Esophagus (tissue), 2 donors: ENCODE measurements around the gene ARL14. TPM values are rescaled to one million over a fixed set of nuclear protein-coding genes. Genes with fewer than 3 reads are reported as not detected.

Source experiments
- H3K27ac ChIP-seq, 2 donors: one replicate each; pipeline ENCODE4 v1.5.1; 2013; ENCODE audit warnings: low read depth in 2 of 2, mild to moderate bottlenecking in 2 of 2, inconsistent platforms in 1 of 2, low read length in 1 of 2, moderate library complexity in 1 of 2
- H3K27me3 ChIP-seq, 2 donors: one replicate each; pipeline ENCODE4 v1.6.1; 2013; ENCODE audit warnings: low read length in 2 of 2, control low read depth in 1 of 2, mild to moderate bottlenecking in 1 of 2; ENCODE audit not compliant: insufficient read depth in 2 of 2, control insufficient read depth in 1 of 2
- H3K36me3 ChIP-seq, 2 donors: one replicate each; pipeline ENCODE4 v1.6.1; 2013; ENCODE audit warnings: low read length in 1 of 2; ENCODE audit not compliant: control insufficient read depth in 2 of 2, insufficient read depth in 2 of 2
- H3K4me1 ChIP-seq, 2 donors: one replicate each; pipeline ENCODE4 v1.6.1; 2013; ENCODE audit warnings: low read length in 1 of 2; ENCODE audit not compliant: control insufficient read depth in 2 of 2, insufficient read depth in 2 of 2
- H3K4me3 ChIP-seq, 2 donors: one replicate each; pipeline ENCODE4 v1.5.1; 2013; ENCODE audit warnings: low read length in 2 of 2, mild to moderate bottlenecking in 2 of 2, low read depth in 1 of 2, moderate library complexity in 1 of 2
- H3K9me3 ChIP-seq, 2 donors: one replicate each; pipeline ENCODE4 v1.6.1; 2013; ENCODE audit warnings: mild to moderate bottlenecking in 2 of 2, low read depth in 1 of 2, low read length in 1 of 2, moderate library complexity in 1 of 2; ENCODE audit not compliant: control insufficient read depth in 2 of 2, insufficient read depth in 1 of 2
- WGBS, 2 donors: extraction: QIAGEN DNeasy Blood & Tissue Kit; methylation state at CpG; one replicate each; pipeline ENCODE4 v1.1.7; 2013; 5-methylcytosine and 5-hydroxymethylcytosine counted together
- polyA plus RNA-seq, 2 donors: library from polyadenylated mRNA; stranded (reverse); fragments of 200-250 nt; gene quantifications; one replicate each; pipeline ENCODE4 v1.2.3, GENCODE V29; 2013
- donor health status: healthy with polysubstance abuse.
- donor health status: Bipolar disorder and iron deficiency.

ARL14 gene
- polyA plus RNA-seq: 1 to 10 TPM; 1.1 to 1.3 TPM

- Histone ChIP-seq H3K4me1 (peaks cover 0 to 3% of the 10 kb centered on the region in 2 donors), H3K4me3 (no peak within 1 kb of the TSS), H3K27me3 (no peaks in the 10 kb centered on the region), H3K9me3 (no peaks in the 10 kb centered on the region), H3K36me3 (no peaks in the 10 kb centered on the region), H3K27ac (peak within 1 kb of the TSS; percentile 64 to 81)
- 64 to 68% methylated on average over 4 of the region's 4 CpGs for WGBS, 2 donors
These were observed at the start of gene ARL14 for GRCh38 chr3:160676547-160677303. Gene ARL14 (plus strand): TSS chr3:160677160. CDS start chr3:160677347, 187 bp downstream.

- WGBS, 2 donors: 82 to 88% methylated on average over 2 of the region's 2 CpGs
- no peaks in the 10 kb centered on the region for H3K27me3 ChIP-seq
These were observed 47.5 kb upstream of the ARL14 start for GRCh38 chr3:160629491-160629890.

GRCh38 chr3:160633361-160634083 is 43.4 kb upstream of the ARL14 start:
- peak overlapping the region in 1 of 2 donors; percentile 42 for H3K27ac ChIP-seq
- no peaks in the 10 kb centered on the region for H3K9me3 ChIP-seq
- H3K36me3 ChIP-seq: no peaks in the 10 kb centered on the region
- 66 to 67% methylated on average over 4 of the region's 4 CpGs for WGBS, 2 donors
- H3K4me3 ChIP-seq: no peak overlapping the region
- H3K4me1 ChIP-seq: no peaks in the 10 kb centered on the region
- H3K27me3 ChIP-seq: no peaks in the 10 kb centered on the region

More at GRCh38 chr3:160629491-160629890, 47.5 kb upstream of the ARL14 start:
- no peak overlapping the region for H3K4me3 ChIP-seq
- no peaks in the 10 kb centered on the region for H3K4me1 ChIP-seq
- H3K27ac ChIP-seq: no peak overlapping the region
- H3K9me3 ChIP-seq: no peaks in the 10 kb centered on the region
- H3K36me3 ChIP-seq: no peaks in the 10 kb centered on the region

- Histone ChIP-seq H3K4me3 (no peak overlapping the region), H3K4me1 (no peaks in the 10 kb centered on the region), H3K27ac (no peak overlapping the region), H3K36me3 (no peaks in the 10 kb centered on the region), H3K27me3 (no peaks in the 10 kb centered on the region), H3K9me3 (no peaks in the 10 kb centered on the region)
These were observed 41.7 kb upstream of the ARL14 start for GRCh38 chr3:160635213-160635612.

GRCh38 chr3:160637086-160637485 is 39.9 kb upstream of the ARL14 start:
- Histone ChIP-seq H3K27ac (no peak overlapping the region), H3K27me3 (no peaks in the 10 kb centered on the region), H3K4me1 (peaks cover 0 to 2% of the 10 kb centered on the region in 2 donors), H3K36me3 (no peaks in the 10 kb centered on the region), H3K4me3 (no peak overlapping the region), H3K9me3 (no peaks in the 10 kb centered on the region)
- 82 to 84% methylated on average over 2 of the region's 2 CpGs for WGBS, 2 donors

GRCh38 chr3:160638184-160638583 is 38.8 kb upstream of the ARL14 start:
- Histone ChIP-seq H3K27ac (no peak overlapping the region), H3K36me3 (no peaks in the 10 kb centered on the region), H3K9me3 (no peaks in the 10 kb centered on the region), H3K4me3 (no peak overlapping the region), H3K27me3 (no peaks in the 10 kb centered on the region), H3K4me1 (peaks cover 0 to 4% of the 10 kb centered on the region in 2 donors)
- WGBS, 2 donors: 54 to 58% methylated on average over 2 of the region's 2 CpGs

- 58 to 60% methylated on average over 2 of the region's 2 CpGs for WGBS, 2 donors
- no peaks in the 10 kb centered on the region for H3K36me3 ChIP-seq
- peak overlapping the region in 1 of 2 donors; percentile 3 for H3K27ac ChIP-seq
- H3K27me3 ChIP-seq: no peaks in the 10 kb centered on the region
- H3K9me3 ChIP-seq: no peaks in the 10 kb centered on the region
- peaks cover 0 to 4% of the 10 kb centered on the region in 2 donors for H3K4me1 ChIP-seq
- no peak overlapping the region for H3K4me3 ChIP-seq
These were observed 35.2 kb upstream of the ARL14 start for GRCh38 chr3:160641665-160642309.

GRCh38 chr3:160643994-160644393 is 33.0 kb upstream of the ARL14 start:
- Histone ChIP-seq H3K4me3 (no peak overlapping the region), H3K27ac (no peak overlapping the region), H3K9me3 (no peaks in the 10 kb centered on the region), H3K27me3 (no peaks in the 10 kb centered on the region), H3K36me3 (no peaks in the 10 kb centered on the region), H3K4me1 (peaks cover 0 to 4% of the 10 kb centered on the region in 2 donors)
- 72% methylated on average over 3 of the region's 3 CpGs for WGBS, 2 donors

GRCh38 chr3:160644491-160644890 is 32.5 kb upstream of the ARL14 start:
- Histone ChIP-seq H3K4me1 (peaks cover 0 to 4% of the 10 kb centered on the region in 2 donors), H3K9me3 (no peaks in the 10 kb centered on the region), H3K4me3 (no peak overlapping the region), H3K27ac (no peak overlapping the region), H3K36me3 (no peaks in the 10 kb centered on the region), H3K27me3 (no peaks in the 10 kb centered on the region)
- 69 to 82% methylated on average over 2 of the region's 2 CpGs for WGBS, 2 donors
